OCI-LY1 (cell line): ENCODE data around the gene DYRK1A.

ENCODE experiments used
- CTCF ChIP-seq: fragments of 200-600 bp; sonication (generic), shearing (Covaris generic); IDR thresholded peaks from 2 replicates; pipeline ENCODE4 v1.5.1; 2017; ENCODE audit warnings: mild to moderate bottlenecking, antibody characterized with exemption, low read length, moderate library complexity, mixed read lengths
- EZH2 ChIP-seq: fragments of 200-600 bp; sonication (generic), shearing (Covaris generic); IDR thresholded peaks from 2 replicates; pipeline ENCODE4 v1.8.0; 2017; ENCODE audit warnings: borderline replicate concordance, mixed run types, mild to moderate bottlenecking, antibody characterized with exemption, low read length, moderate library complexity, mixed read lengths

GRCh38 chr21:37425001-37425400 is 58.4 kb downstream of the DYRK1A start:
- TF ChIP-seq CTCF = no peak
- TF ChIP-seq EZH2 = no peak
